Left forelimb (tissue), 1 donor: ENCODE measurements around the gene AKTIP.
"Not testable (repeated sequence)": the region's sequence is repeated elsewhere in the genome, so short reads cannot be mapped to it uniquely, and the experiment has no call there.

Experiments used
- DNase-seq: peaks from one replicate; pipeline ENCODE4 v3.0.0-alpha.2; 2018; ENCODE audit warnings: low spot score

AKTIP gene

DNA sequence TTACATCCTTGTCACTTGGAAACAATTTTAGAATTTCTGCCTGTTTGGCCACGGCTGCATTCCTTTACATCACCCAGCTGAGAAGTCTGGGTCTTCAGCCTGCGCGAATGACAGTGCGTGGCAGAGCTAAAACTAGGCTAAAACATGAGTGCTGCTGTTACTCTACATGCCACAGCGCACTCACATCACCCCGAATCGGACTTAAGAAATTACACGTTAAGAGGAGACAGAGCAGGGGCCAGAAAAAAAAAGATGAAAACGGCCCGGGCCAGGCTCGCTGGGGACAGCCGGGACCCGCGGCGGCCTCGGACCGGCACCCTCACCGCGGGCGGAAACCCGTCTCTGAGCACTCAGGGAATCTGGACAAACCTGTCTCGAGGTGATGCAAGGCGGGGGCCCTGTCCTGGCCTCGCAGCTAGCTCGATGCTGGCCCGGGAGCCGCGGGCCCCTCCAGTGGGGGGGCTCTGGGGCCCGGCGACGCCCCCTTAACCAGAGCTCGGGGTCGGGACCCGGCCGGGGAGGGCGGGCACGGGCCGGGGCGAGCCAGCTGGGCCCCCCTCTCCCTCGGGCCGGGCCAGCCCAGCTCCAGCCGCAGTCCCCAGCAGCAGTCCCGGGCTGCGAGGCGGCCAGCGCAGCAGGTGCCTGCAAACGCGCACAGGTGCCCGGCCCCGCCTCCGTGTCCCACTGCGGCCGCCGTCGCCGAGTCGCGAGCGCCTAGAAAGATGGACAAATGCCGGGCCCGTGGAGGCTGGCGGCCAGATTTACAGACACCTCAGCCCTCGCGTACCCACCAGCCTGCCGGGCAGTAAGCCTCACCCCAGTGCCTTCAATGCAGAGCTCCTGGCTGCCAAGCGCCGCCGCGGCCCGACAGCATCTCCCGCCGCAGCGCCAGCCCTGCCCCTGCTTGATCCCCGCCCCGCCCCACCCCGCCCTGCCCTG, at the start of gene AKTIP:
Gene AKTIP, minus strand, starts transcription at position 879 of the 939 bp plus-strand sequence. CDS start 2,950 bp downstream, outside the sequence.
- no peak for DNase-seq

DNA sequence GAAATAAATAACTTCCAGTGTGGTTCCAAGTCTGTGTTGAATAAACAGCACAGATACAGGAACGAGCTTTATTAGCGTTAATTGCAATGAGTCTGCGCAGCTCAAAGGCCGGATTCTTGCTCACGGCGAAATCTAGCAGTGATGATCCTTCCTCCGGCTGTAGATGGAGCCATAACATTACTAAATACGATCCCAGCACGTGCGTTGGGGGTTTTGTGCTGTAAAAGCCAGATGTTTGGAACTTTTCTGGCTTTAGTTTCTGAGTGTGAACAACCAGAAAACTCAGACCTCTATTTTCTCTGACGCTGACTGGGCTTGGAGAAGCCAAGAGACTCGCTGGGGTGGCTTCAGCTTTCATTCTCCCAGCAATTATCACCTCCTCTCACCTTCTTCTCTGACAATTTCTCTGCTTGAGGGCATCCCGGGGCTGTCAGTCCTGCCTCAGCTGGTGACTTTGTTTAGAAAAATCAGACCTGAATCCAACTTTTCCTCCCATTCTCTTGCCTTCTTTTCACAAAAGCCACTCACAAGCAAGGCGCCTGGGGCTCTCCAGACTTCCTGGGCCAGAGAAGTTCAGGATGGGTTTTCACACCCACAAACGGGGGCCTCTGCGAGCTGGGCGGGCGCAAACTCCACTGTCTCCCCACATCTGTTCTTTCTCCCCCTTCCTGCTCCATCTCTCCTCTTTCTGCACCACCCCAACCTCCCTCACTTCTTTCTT, 47.1 kb upstream of the AKTIP start:
- DNase-seq, result peak; percentile 82

DNA sequence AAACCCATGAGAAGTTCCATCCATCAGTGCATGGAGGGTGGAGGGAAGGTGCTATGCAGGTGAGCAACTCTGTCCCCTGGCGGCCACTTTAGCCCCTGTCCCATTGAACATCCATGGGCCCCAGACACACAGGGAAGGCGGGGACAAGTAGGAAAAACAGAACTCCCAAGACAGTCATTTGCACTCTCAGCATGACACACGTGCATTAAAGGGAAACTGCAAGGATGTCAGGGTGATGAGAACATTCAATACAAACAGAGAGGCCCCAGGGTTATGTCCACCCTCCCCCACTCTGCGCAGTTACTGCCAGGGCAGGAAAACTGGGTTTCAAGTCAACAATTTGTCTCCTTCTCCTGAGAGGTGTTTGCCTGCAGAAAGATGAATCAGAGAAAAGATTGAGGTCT, 44.0 kb upstream of the AKTIP start:
- no peak for DNase-seq

DNA sequence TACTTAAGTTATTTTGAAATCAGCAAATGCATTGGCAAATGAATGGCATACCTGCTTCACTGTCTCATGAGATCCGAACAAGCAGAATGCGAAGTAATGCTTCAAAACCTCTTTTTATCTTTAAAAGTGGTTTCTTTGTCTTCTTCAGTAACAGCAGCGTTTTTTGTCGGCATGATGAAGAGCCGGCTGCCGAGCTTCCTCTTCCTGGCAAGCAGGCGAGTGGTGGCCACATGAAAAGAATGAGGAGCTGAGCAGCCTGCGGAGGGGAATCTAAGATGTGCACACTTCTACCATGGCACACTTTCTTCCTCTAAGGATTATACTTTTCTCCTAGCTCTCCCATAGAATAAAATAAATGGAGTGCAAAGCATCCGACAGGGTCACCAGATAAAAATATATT, 42.4 kb upstream of the AKTIP start:
- no peak for DNase-seq

DNA sequence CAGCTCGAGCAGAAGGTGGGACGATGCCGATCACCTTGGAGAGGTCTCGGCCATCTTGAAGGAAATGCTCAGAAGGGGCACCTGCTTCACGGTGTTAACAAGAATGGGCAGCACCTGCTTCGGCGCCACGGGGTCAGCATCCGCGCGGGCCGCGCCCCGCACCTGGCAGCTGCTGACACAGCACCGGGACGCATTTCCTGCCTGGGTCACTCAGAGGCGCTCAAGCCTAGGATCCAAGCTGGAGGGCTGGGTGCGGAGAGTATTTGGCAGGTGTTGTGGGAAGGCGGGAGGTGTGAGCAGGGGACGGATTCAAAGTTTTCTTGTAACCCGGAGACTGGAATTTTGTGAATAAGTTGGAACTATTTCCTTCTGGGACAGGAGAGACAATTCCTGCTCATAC, 39.3 kb upstream of the AKTIP start:
- no peak for DNase-seq

DNA sequence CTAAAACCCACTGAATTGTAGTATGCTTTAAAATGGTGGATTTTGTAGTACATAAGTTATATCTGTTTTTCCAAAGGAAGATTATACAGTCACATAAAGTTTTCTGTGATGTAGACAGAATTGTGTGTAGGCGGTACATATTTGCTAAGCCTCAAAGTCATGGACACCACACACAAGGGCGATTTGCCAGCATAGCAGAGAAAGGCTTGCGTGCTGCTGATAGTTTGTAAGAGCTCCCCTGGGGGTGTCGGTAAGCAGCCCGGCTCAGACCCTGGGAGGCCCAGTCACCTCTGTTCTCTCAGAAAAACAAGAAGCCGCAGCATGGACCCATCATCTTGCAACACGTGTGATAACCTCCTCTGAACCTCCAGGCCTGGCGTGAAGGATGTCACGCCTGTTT, 38.3 kb upstream of the AKTIP start:
- no peak for DNase-seq

DNA sequence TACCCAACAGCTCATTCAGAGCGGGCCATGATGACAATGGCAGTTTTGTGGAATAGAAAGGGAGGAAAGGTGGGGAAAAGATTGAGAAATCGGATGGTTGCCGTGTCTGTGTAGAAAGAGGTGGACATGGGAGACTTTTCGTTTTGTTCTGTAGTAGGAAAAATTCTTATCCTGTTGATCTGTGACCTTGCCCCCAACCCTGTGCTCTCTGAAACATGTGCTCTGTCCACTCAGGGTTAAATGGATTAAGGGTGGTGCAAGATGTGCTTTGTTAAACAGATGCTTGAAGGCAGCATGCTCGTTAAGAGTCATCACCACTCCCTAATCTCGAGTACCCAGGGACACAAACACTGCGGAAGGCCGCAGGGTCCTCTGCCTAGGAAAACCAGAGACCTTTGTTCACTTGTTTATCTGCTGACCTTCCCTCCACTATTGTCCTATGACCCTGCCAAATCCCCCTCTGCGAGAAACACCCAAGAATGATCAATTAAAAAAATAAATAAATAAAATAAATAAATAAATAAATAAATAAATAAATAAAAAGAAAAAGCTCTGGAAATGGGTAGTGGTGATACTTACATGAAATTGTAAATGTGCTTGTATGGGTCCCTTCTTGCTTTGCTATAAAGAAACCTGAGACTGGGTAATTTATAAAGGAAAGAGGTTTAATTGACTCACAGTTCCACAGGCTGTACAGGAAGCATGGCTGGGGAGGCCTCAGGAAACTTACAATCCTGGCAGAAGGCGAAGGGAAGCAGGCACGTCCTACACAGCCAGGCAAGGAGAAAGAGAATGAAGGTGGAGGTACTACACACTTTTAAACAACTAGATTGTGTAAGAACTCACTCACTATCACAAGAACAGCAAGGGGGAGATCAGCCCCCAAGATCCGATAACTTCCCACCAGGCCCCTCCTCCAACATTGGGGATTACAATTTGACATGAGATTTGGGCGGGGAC, 37.0 kb upstream of the AKTIP start:
- not testable (repeated sequence) for DNase-seq

DNA sequence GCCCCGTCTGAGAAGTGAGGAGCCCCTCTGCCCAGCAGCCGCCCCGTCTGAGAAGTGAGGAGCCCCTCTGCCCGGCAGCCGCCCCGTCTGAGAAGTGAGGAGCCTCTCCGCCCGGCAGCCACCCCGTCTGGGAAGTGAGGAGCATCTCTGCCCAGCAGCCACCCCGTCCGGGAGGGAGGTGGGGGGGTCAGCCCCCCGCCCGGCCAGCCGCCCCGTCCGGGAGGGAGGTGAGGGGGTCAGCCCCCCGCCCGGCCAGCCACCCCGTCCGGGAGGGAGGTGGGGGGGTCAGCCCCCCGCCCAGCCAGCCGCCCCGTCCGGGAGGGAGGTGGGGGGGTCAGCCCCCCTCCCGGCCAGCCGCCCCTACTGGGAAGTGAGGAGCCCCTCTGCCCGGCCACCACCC, 36.3 kb upstream of the AKTIP start:
- DNase-seq, result not testable (repeated sequence)

DNA sequence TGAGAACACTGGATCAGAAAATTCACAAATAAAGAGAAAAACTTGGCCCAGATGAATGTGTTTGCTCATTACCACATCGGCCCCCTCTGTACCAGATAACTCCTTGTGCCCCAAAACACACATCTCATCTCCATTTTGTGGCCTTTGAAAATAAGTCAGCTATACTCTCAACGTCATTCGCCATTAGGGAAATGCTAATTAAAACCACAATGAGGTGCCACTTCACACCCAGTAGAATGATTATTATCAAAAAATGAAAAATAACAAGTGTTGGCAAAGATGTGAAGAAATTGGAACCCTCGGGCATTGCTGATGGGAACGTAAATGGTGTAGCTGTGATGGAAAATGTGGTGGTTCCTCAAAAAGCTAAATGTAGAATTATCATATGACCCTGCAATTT, 34.6 kb upstream of the AKTIP start:
- no peak for DNase-seq

DNA sequence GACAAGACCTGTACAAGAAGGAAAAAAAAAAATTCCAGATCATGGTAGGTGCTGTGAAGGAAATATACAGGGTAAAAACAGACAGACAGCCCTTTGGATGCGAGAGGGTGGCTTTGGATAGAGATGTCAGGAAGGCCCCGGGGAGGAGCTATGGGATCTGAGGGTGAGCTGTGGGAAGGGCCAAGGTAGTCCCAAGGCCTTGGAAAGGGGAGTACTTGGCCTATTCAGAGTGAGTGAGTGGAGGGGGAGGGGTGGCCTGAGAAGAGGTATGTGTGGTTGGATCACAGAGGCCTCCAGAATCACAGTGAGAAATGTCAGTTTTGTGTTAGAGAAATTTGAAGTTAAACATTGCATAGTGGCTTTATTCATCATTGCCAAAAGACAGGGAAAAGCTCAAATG, 31.2 kb upstream of the AKTIP start:
- DNase-seq, result no peak

DNA sequence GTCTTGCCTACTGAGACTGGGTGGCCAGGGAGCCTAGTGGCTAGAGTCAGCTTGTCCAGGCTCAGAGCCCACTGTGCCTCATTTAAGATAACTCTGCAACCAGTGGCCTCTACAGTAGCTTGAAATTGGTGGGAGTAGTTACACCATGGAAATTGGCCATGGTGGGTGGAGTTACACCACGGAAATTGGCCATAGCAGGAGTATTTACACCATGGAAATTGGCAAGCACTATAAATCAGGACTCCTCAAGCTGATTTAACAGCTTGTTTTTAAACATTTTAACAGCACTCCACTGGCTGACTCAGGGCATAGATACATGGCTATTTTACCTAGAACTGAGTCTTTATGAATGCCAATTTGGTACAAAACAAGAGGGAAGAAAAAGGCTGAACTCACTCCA, 27.7 kb upstream of the AKTIP start:
- DNase-seq, result no peak

DNA sequence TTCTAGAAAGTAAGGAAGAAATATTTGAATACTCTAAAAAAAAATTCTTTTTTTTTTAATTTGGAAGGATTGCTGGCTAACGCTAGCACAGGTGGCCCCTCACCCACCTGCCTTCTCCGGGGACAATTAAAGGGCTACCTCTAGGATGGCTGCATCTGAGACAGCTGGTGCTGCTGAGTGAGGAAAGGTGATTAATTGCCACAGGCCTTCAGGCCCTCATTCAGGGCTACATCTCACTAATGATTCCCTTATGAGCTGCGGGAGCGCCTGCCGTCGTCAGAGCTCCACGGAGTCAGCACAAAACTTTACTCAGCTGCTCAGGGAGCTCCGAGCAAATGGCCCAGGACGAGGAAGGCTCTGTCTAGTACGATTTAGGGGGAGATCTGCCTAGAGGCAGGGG, 27.0 kb upstream of the AKTIP start:
- DNase-seq, result no peak

DNA sequence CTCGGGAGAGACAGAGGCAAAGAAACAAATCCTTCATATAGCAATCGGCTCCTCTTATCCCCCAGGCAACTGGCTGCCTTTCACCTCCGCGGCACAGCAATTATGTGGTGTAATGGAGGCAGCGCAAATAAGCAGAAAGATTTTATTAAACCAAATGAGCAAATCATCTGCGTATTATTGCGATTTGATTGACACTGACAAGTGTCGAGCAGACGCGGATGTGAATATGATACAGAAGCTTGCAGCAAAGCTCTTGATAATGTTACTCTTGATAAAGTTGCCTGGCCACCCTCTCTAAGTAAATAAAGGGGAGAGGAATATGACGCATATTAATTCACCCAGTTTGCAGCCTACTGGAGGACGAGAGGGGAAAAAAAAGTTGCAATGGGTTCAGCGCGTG, 26.5 kb upstream of the AKTIP start:
- DNase-seq, result no peak

DNA sequence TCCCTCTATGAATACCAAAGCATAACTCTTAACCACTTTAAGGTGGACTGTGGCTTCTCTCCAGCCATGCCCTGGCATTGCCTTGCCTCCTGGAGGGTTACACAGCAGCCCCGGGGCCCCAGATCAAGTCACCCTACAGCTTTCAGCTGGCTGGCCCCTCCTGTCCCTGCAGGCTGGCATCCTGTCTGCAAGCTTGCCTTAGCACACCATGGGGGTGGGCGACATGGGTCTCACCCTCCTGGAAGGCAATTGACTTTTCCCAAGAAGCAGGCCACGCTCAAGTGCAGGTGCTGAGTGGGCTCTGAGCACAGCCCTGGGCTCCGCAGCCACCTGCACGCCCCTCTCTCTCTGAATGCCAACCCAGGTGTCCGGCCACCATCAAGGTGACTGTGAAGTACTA, 25.8 kb upstream of the AKTIP start:
- DNase-seq, result no peak

DNA sequence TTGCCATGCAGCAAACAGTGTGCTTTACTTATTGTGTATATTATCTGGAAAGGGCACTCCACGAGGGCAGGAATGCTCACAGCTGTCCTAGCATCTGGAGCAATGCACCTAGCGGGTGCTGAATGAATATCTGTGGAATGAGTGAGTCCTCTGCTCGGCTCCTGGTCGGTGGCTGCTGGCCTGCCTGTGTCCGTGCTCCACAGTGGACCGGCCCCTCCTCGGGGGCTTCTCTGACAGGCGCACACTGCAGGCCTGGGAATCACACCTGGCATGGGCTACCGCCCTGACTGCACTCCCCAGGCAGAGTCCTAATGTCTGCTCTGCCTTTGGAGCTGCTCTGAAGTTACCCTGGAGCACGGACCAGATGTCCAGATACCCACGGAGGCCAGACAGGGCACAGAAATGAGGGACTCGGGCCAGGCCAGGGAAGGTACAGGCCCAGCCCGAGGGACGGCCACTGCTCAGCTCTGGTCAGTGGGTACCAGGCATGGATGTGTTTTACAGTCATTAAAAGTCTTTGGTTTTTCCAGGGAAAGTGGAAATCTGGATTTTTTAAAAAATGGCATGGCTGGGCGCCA, 21.1 kb upstream of the AKTIP start:
- no peak for DNase-seq

DNA sequence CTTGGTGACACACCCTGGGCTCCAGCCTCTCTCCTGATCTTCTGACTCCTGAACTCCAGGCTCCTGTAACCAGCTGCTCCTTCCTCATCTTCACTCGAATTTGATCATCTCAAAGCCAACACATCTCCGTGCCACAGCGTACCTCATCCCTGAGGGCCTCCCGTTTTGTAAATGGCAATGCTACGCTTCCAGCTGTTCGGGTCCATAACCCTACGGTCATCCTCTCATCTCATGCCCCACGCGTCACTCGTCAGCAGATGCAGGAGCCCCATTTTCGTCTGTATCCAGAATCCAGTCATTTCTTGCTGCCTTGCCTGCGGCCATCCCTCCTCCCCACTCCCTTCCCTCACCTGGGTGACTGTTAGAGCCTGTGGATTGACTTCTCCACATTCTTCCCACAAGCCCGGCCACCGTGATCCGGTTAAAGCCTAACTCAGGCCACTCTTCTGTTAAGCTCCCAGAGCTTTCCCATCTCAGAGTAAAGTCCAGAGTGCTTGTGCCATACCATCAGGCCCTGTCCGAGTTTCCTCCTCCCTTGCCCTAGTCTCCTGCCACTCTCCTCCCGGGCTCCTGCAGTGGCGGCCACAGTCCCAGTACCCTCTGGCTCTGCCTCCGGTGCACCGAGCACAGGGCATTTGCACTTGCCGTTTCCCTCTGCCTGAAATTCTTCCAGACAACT, 20.3 kb upstream of the AKTIP start:
- no peak for DNase-seq

DNA sequence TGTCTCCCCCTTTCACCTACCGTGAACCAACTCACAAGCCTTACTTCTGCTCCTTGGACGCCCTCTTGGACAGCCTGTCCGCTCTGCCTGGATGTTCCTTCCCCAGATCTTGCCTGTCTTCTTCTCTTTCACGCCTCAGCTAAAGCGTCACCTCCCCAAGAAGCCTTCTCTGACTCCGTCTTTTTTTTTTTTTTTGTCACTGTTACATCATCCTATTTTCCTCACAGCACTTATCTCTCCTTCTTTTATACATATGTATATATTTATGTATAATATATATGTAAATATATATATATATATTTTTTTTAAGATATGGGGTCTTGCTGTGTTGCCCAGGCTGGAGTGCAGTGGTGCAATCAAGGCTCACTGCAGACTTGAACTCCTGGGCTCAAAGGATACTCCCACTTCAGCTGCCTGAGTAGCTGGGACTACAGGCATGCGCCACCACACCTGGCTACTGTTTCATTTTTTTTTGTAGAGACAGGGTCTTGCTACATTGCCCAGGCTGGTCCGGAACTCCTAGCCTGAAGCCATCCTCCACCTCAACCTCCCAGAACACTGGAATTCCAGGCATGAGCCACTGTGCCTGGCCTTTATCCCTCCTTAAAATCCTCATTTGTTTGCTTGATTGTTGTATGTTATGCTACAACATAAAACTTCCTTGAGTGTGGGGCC, 16.5 kb upstream of the AKTIP start:
- no peak for DNase-seq

DNA sequence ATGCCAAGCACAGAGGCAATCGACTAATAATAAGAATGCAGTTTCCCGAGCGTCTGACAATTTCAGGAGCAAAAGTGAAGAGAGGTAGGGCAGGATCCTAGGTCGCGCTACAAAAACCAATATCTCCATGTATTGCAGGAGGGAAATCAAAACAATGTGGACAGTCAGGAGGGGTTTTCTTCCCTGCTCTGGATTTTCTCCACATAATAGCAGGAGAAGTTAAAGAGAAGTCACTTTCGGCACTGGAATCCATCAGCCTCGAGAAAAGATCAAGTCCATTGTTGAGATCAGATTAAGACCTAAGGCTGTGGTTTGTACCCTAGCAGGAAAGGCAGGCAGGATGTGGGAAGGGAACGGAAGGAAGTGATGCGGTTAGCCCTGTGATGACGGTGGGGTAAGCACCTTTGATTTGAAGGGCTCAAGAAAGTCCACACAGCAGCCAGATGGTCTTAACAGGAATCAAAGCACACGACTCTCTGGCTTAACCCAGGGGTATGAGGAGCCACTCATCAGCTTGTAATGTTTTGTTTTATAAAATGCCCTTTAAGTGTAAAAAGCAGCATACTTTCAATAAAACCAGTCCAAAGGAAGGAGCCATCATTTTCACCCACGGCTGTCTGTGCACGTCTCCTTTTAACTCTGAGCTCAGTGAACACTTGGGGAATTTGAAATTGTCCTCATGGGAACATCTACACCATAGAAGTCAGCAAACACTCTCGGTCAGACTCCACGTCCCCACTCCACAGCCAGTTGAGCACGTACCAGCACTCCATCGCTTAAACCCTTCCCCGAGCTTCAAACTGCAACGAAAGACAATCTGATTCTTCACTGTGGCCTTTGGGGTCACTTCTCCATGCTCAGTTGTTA, 15.8 kb upstream of the AKTIP start:
- DNase-seq, result no peak

DNA sequence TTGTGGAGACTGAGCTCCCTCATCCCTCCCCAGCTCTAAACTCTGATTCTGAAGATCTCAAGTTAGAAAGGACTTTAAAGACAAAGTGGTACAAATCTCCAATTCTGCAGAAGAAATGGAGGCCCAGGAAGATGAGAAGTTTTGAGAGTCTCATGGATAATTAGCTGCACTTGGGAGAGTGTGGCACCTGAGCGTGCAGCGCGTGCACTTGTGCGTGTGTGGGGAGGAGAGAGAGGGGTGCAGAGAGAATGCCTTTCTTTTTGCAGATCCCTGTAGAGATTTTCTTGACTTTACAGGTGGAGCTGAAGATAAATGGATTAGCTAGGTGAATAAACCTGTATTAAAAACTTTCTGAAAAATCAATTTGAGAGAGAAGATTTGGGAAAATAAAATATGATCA, 14.8 kb upstream of the AKTIP start:
- no peak for DNase-seq

DNA sequence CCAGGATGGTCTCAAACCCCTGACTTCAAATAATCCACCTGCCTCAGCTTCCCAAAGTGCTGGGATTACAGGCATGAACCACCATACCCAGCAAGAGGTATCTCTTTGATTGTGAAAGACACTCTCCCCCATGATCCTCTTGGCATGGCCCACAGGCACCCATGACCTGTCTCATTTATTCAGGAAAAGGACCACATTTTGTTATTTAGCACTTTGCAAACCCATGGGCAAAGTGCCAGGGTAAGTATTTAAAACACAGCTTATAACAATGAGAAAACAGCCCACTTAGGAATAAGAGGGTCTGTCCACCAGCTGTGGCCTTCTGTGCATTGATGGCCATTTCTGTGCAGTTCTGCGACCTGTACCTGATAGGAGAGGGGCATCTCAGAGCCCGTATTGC, 12.8 kb upstream of the AKTIP start:
- no peak for DNase-seq
